ENCODE results near the gene ABCC10. TPM values are rescaled to one million over a fixed set of nuclear protein-coding genes. Genes with fewer than 3 reads are reported as not detected.
"Not testable (repeated sequence)": the region's sequence is repeated elsewhere in the genome, so short reads cannot be mapped to it uniquely, and the experiment has no call there.

ABCC10 gene
- total and polyA plus RNA-seq, 11 donors: 6.4 to 19.6 (median 10.3) TPM

- WGBS, 4 donors: 34 to 46% (median 37%) methylated on average over 17 to 18 of the region's 18 CpGs
- peak overlapping the region in 2 of 12 donors; percentile 35 to 63 for H3K27ac ChIP-seq
- ATAC-seq (peak in 3 of 4 donors; percentile 33 to 42 (median 33)), DNase-seq (no peak)
- peaks cover 0 to 63% (median 46%) of the 10 kb centered on the region in 12 donors for H3K4me1 ChIP-seq
- peak; percentile 34 to 73 (median 63) for TF ChIP-seq CTCF (IDR thresholded peaks at IDR 0.05)
- no peak for TF ChIP-seq POLR2A (IDR thresholded peaks at IDR 0.05)
- H3K4me3 ChIP-seq: no peak overlapping the region
- intact Hi-C loops (cut with DNase I): loop anchor here in 5 of 10 donors (2.0 to 10.0 kb wide), 3 partner anchors 42 to 112 kb away; partner anchors contain the start of gene DLK2 (in 3 of the 5)
- H3K36me3 ChIP-seq: peaks cover 0 to 41% (median 31%) of the 10 kb centered on the region in 9 donors
- H3K9me3 ChIP-seq: no peaks in the 10 kb centered on the region
- no peaks in the 10 kb centered on the region for H3K27me3 ChIP-seq
Observed at GRCh38 chr6:43496370-43497128, 69.2 kb downstream of the ABCC10 start.

- ATAC-seq: no peak
- peak overlapping the region in 2 of 12 donors; percentile 31 to 63 for H3K27ac ChIP-seq
- intact Hi-C loops (cut with DNase I): loop anchor here in 5 of 10 donors (2.0 to 10.0 kb wide), 3 partner anchors 42 to 112 kb away; partner anchors contain the start of gene DLK2 (in 3 of the 5)
- H3K9me3 ChIP-seq: no peaks in the 10 kb centered on the region
- no peak overlapping the region for H3K4me3 ChIP-seq
- DNase-seq: no peak
- H3K27me3 ChIP-seq: no peaks in the 10 kb centered on the region
- peaks cover under 1 to 63% (median 44%) of the 10 kb centered on the region in 12 donors for H3K4me1 ChIP-seq
- TF ChIP-seq POLR2A (IDR thresholded peaks at IDR 0.05) (no peak), CTCF (IDR thresholded peaks at IDR 0.05) (no peak)
- WGBS, 4 donors: 73 to 77% (median 76%) methylated on average over 6 of the region's 6 CpGs
- H3K36me3 ChIP-seq: peaks cover 0 to 42% (median 32%) of the 10 kb centered on the region in 9 donors
Observed at GRCh38 chr6:43497129-43497396, 69.7 kb downstream of the ABCC10 start.

- H3K4me3 ChIP-seq: no peak overlapping the region
- TF ChIP-seq CTCF (IDR thresholded peaks at IDR 0.05) (no peak), POLR2A (IDR thresholded peaks at IDR 0.05) (no peak)
- WGBS, 4 donors: 56 to 78% (median 75%) methylated on average over 12 of the region's 12 CpGs
- no peaks in the 10 kb centered on the region for H3K9me3 ChIP-seq
- peak overlapping the region in 5 of 12 donors; percentile 12 to 63 (median 31) for H3K27ac ChIP-seq
- H3K36me3 ChIP-seq: peaks cover 0 to 48% (median 39%) of the 10 kb centered on the region in 9 donors
- DNase-seq (no peak), ATAC-seq (no peak)
- H3K4me1 ChIP-seq: peaks cover 3 to 67% (median 41%) of the 10 kb centered on the region in 12 donors
- H3K27me3 ChIP-seq: no peaks in the 10 kb centered on the region
- intact Hi-C loops (cut with DNase I): loop anchor here in 5 of 10 donors (2.0 to 10.0 kb wide), 3 partner anchors 43 to 113 kb away; partner anchors contain the start of gene DLK2 (in 3 of the 5)
Observed at GRCh38 chr6:43497689-43498088, 70.3 kb downstream of the ABCC10 start.

- H3K27ac ChIP-seq: peak overlapping the region in 6 of 12 donors; percentile 36 to 77 (median 66)
- intact Hi-C loops (cut with DNase I): loop anchor here in 2 of 10 donors (5.0 to 10.0 kb wide), 2 partner anchors 111 to 113 kb away; no protein-coding TSS in a partner anchor
- WGBS, 4 donors: 90 to 98% (median 97%) methylated on average over 5 of the region's 5 CpGs
- H3K4me1 ChIP-seq: peaks cover 3 to 70% (median 43%) of the 10 kb centered on the region in 12 donors
- not testable (repeated sequence) for DNase-seq, H3K27me3 ChIP-seq, H3K9me3 ChIP-seq, ATAC-seq, H3K4me3 ChIP-seq
- peaks cover 0 to 54% (median 45%) of the 10 kb centered on the region in 9 donors for H3K36me3 ChIP-seq
Observed at GRCh38 chr6:43498291-43498690, 71.0 kb downstream of the ABCC10 start.

All from heart left ventricle (tissue), 16 donors.